Measurements from ENCODE around the gene CENPH. TPM values are rescaled to one million over a fixed set of nuclear protein-coding genes. Genes with fewer than 3 reads are reported as not detected.

The CENPH gene
- total RNA-seq, 1 donor from 2014 or later, result 3.1 TPM

DNA sequence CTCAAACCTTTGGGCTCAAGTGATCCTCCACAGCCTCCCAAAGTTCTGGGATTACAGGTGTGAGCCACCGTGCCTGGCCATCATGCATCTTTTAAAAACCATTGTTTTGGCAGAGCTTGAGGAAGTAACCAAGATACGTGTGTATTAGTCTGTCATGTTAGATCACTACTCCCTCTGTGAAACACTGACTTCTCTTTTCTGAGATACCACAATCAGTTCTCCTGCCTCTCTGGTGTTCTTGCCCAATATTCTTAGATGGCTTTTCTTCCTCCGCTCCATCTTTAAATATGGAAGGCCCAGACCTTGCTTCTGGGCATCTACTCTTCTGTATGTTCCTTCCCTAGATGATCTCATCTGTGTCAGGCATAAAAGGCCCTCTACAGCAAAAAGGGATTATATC is 36.7 kb upstream of the CENPH start:
- intact Hi-C loops (cut with micrococcal nuclease), result no loop called here
- H3K36me3 ChIP-seq, result no peaks in the 10 kb centered on the region
- no peak for TF ChIP-seq CTCF (IDR thresholded peaks at IDR 0.05; ENCODE audit: borderline replicate concordance)
- no peak overlapping the region for H3K27ac ChIP-seq (replicated peaks)
- H3K4me1 ChIP-seq, result no peaks in the 10 kb centered on the region
- no peak for DNase-seq
- H3K9me3 ChIP-seq (replicated peaks), result no peaks in the 10 kb centered on the region
- no peaks in the 10 kb centered on the region for H3K27me3 ChIP-seq (ENCODE audit: low read depth)
- H3K4me3 ChIP-seq, result no peak overlapping the region

- no peak for DNase-seq
- H3K36me3 ChIP-seq, result no peaks in the 10 kb centered on the region
- no peak for TF ChIP-seq CTCF (IDR thresholded peaks at IDR 0.05; ENCODE audit: borderline replicate concordance)
- no peaks in the 10 kb centered on the region for H3K4me1 ChIP-seq
- intact Hi-C loops (cut with micrococcal nuclease), result no loop called here
- H3K9me3 ChIP-seq (replicated peaks), result no peaks in the 10 kb centered on the region
- no peak overlapping the region for H3K4me3 ChIP-seq
- H3K27ac ChIP-seq (replicated peaks), result no peak overlapping the region
- H3K27me3 ChIP-seq (ENCODE audit: low read depth), result no peaks in the 10 kb centered on the region
These were observed 32.9 kb upstream of the CENPH start for GRCh38 chr5:69156456-69156855.

DNA sequence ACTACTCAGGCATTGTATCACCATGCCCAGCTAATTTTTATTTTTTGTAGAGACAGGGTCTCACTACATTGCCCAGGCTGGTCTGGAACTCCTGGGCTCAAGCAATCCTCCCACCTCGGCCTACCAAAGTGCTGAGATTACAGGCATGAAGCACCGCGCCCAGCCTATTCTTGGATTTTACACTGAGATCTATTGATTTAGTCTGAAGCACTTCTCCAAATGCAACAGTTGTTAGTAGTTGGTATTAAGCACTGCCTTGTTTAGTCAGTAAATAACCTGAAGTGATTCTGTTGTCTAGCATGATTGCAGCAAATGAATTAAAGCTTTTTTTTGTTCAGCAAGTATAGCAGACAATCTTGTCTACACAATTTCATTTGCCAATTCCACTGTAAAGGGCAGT is 31.3 kb upstream of the CENPH start:
- intact Hi-C loops (cut with micrococcal nuclease), result no loop called here
- DNase-seq, result no peak
- H3K9me3 ChIP-seq (replicated peaks), result no peaks in the 10 kb centered on the region
- no peaks in the 10 kb centered on the region for H3K36me3 ChIP-seq
- H3K4me1 ChIP-seq, result no peaks in the 10 kb centered on the region
- H3K4me3 ChIP-seq, result no peak overlapping the region
- no peaks in the 10 kb centered on the region for H3K27me3 ChIP-seq (ENCODE audit: low read depth)
- no peak overlapping the region for H3K27ac ChIP-seq (replicated peaks)
- TF ChIP-seq CTCF (IDR thresholded peaks at IDR 0.05; ENCODE audit: borderline replicate concordance), result no peak

- intact Hi-C loops (cut with micrococcal nuclease), result no loop called here
- TF ChIP-seq CTCF (IDR thresholded peaks at IDR 0.05; ENCODE audit: borderline replicate concordance), result no peak
- no peaks in the 10 kb centered on the region for H3K36me3 ChIP-seq
These were observed 28.7 kb upstream of the CENPH start for GRCh38 chr5:69160651-69161050.

GRCh38 chr5:69166686-69167492 is 22.5 kb upstream of the CENPH start, which contains the start of gene CCNB1:
Gene CCNB1, plus strand, starts transcription at chr5:69167150. Its CDS starts 113 bp downstream, at chr5:69167263.
- peak; percentile 11 for TF ChIP-seq CTCF (IDR thresholded peaks at IDR 0.05; ENCODE audit: borderline replicate concordance)
- Histone ChIP-seq H3K36me3 (no peaks in the 10 kb centered on the region), H3K27me3 (ENCODE audit: low read depth) (no peaks in the 10 kb centered on the region), H3K27ac (replicated peaks) (peak within 1 kb of the TSS; percentile 70), H3K9me3 (replicated peaks) (no peaks in the 10 kb centered on the region), H3K4me3 (peak within 1 kb of the TSS; percentile 80), H3K4me1 (peaks cover 11% of the 10 kb centered on the region)
- peak; percentile 97 for DNase-seq
- intact Hi-C loops (cut with micrococcal nuclease), result no loop called here

More at GRCh38 chr5:69160651-69161050, 28.7 kb upstream of the CENPH start:
- Histone ChIP-seq H3K4me1 (no peaks in the 10 kb centered on the region), H3K27me3 (ENCODE audit: low read depth) (no peaks in the 10 kb centered on the region), H3K27ac (replicated peaks) (no peak overlapping the region), H3K4me3 (no peak overlapping the region), H3K9me3 (replicated peaks) (no peaks in the 10 kb centered on the region)
- no peak for DNase-seq
